ENCODE data around the gene TMEM19.

Gene TMEM19

GRCh38 chr12:71665090-71665463, 20.8 kb upstream of the TMEM19 start:
- peak overlapping the region; percentile 89 for H3K9ac ChIP-seq (ENCODE audit: insufficient read length, low read depth)
- H3K4me3 ChIP-seq (ENCODE audit: insufficient read length, low read depth) = peak overlapping the region; percentile 83
- H3K9me3 ChIP-seq (ENCODE audit: insufficient read depth, low read length) = no peaks in the 10 kb centered on the region
- no peaks in the 10 kb centered on the region for H3K4me1 ChIP-seq (ENCODE audit: insufficient read depth, insufficient read length)
- H3K27me3 ChIP-seq (ENCODE audit: insufficient read depth, insufficient read length) = no peaks in the 10 kb centered on the region
- TF ChIP-seq ZNF274 (IDR thresholded peaks at IDR 0.05; ENCODE audit: low read depth, low read length) = no peak
- TF ChIP-seq YY1 (IDR thresholded peaks at IDR 0.05; ENCODE audit: insufficient read depth, insufficient read length) = no peak
- TF ChIP-seq SUZ12 (IDR thresholded peaks at IDR 0.05; ENCODE audit: extremely low read depth, insufficient read depth, insufficient read length) = no peak
- H3K36me3 ChIP-seq (ENCODE audit: insufficient read depth, insufficient read length, low read length) = peaks cover 25% of the 10 kb centered on the region
- no peak for DNase-seq (ENCODE audit: low read depth, low spot score)

GRCh38 chr12:71666259-71666658, 19.6 kb upstream of the TMEM19 start:
- H3K4me3 ChIP-seq (ENCODE audit: insufficient read length, low read depth) = no peak overlapping the region
- DNase-seq (ENCODE audit: low read depth, low spot score) = no peak

GRCh38 chr12:71671311-71671710, 14.6 kb upstream of the TMEM19 start:
- no peak overlapping the region for H3K4me3 ChIP-seq (ENCODE audit: insufficient read length, low read depth)
- TF ChIP-seq ZNF274 (IDR thresholded peaks at IDR 0.05; ENCODE audit: low read depth, low read length) = no peak
- no peak for TF ChIP-seq SUZ12 (IDR thresholded peaks at IDR 0.05; ENCODE audit: extremely low read depth, insufficient read depth, insufficient read length)
- TF ChIP-seq YY1 (IDR thresholded peaks at IDR 0.05; ENCODE audit: insufficient read depth, insufficient read length) = no peak
- peaks cover 4% of the 10 kb centered on the region for H3K36me3 ChIP-seq (ENCODE audit: insufficient read depth, insufficient read length, low read length)
- H3K9ac ChIP-seq (ENCODE audit: insufficient read length, low read depth) = no peak overlapping the region
- H3K27me3 ChIP-seq (ENCODE audit: insufficient read depth, insufficient read length) = no peaks in the 10 kb centered on the region
- no peak for DNase-seq (ENCODE audit: low read depth, low spot score)
- no peaks in the 10 kb centered on the region for H3K4me1 ChIP-seq (ENCODE audit: insufficient read depth, insufficient read length)
- no peaks in the 10 kb centered on the region for H3K9me3 ChIP-seq (ENCODE audit: insufficient read depth, low read length)

More at GRCh38 chr12:71666259-71666658, 19.6 kb upstream of the TMEM19 start:
- Histone ChIP-seq H3K36me3 (ENCODE audit: insufficient read depth, insufficient read length, low read length) (peaks cover 18% of the 10 kb centered on the region), H3K9me3 (ENCODE audit: insufficient read depth, low read length) (no peaks in the 10 kb centered on the region), H3K27me3 (ENCODE audit: insufficient read depth, insufficient read length) (no peaks in the 10 kb centered on the region), H3K4me1 (ENCODE audit: insufficient read depth, insufficient read length) (no peaks in the 10 kb centered on the region), H3K9ac (ENCODE audit: insufficient read length, low read depth) (no peak overlapping the region)
- TF ChIP-seq ZNF274 (IDR thresholded peaks at IDR 0.05; ENCODE audit: low read depth, low read length) (no peak), YY1 (IDR thresholded peaks at IDR 0.05; ENCODE audit: insufficient read depth, insufficient read length) (no peak), SUZ12 (IDR thresholded peaks at IDR 0.05; ENCODE audit: extremely low read depth, insufficient read depth, insufficient read length) (no peak)

- TF ChIP-seq SUZ12 (IDR thresholded peaks at IDR 0.05; ENCODE audit: extremely low read depth, insufficient read depth, insufficient read length) (no peak), ZNF274 (IDR thresholded peaks at IDR 0.05; ENCODE audit: low read depth, low read length) (no peak), YY1 (IDR thresholded peaks at IDR 0.05; ENCODE audit: insufficient read depth, insufficient read length) (no peak)
- H3K36me3 ChIP-seq (ENCODE audit: insufficient read depth, insufficient read length, low read length) = peaks cover 3% of the 10 kb centered on the region
- no peak overlapping the region for H3K4me3 ChIP-seq (ENCODE audit: insufficient read length, low read depth)
- no peak for DNase-seq (ENCODE audit: low read depth, low spot score)
- H3K27me3 ChIP-seq (ENCODE audit: insufficient read depth, insufficient read length) = no peaks in the 10 kb centered on the region
- no peaks in the 10 kb centered on the region for H3K4me1 ChIP-seq (ENCODE audit: insufficient read depth, insufficient read length)
- no peaks in the 10 kb centered on the region for H3K9me3 ChIP-seq (ENCODE audit: insufficient read depth, low read length)
- H3K9ac ChIP-seq (ENCODE audit: insufficient read length, low read depth) = no peak overlapping the region
These were observed 14.1 kb upstream of the TMEM19 start for GRCh38 chr12:71671816-71672215.

GRCh38 chr12:71682466-71682865, 3.4 kb upstream of the TMEM19 start:
- no peak for DNase-seq (ENCODE audit: low read depth, low spot score)
- Histone ChIP-seq H3K27me3 (ENCODE audit: insufficient read depth, insufficient read length) (no peaks in the 10 kb centered on the region), H3K4me1 (ENCODE audit: insufficient read depth, insufficient read length) (no peaks in the 10 kb centered on the region), H3K36me3 (ENCODE audit: insufficient read depth, insufficient read length, low read length) (no peaks in the 10 kb centered on the region), H3K4me3 (ENCODE audit: insufficient read length, low read depth) (no peak overlapping the region), H3K9me3 (ENCODE audit: insufficient read depth, low read length) (no peaks in the 10 kb centered on the region), H3K9ac (ENCODE audit: insufficient read length, low read depth) (no peak overlapping the region)
- no peak for TF ChIP-seq ZNF274 (IDR thresholded peaks at IDR 0.05; ENCODE audit: low read depth, low read length)
- TF ChIP-seq YY1 (IDR thresholded peaks at IDR 0.05; ENCODE audit: insufficient read depth, insufficient read length) = no peak
- no peak for TF ChIP-seq SUZ12 (IDR thresholded peaks at IDR 0.05; ENCODE audit: extremely low read depth, insufficient read depth, insufficient read length)

GRCh38 chr12:71683633-71684032, 2.2 kb upstream of the TMEM19 start:
- no peaks in the 10 kb centered on the region for H3K9me3 ChIP-seq (ENCODE audit: insufficient read depth, low read length)
- no peaks in the 10 kb centered on the region for H3K27me3 ChIP-seq (ENCODE audit: insufficient read depth, insufficient read length)
- no peaks in the 10 kb centered on the region for H3K36me3 ChIP-seq (ENCODE audit: insufficient read depth, insufficient read length, low read length)
- no peak for TF ChIP-seq ZNF274 (IDR thresholded peaks at IDR 0.05; ENCODE audit: low read depth, low read length)
- H3K4me1 ChIP-seq (ENCODE audit: insufficient read depth, insufficient read length) = no peaks in the 10 kb centered on the region
- no peak overlapping the region for H3K9ac ChIP-seq (ENCODE audit: insufficient read length, low read depth)
- no peak overlapping the region for H3K4me3 ChIP-seq (ENCODE audit: insufficient read length, low read depth)
- DNase-seq (ENCODE audit: low read depth, low spot score) = no peak

GRCh38 chr12:71684081-71684480, 1.8 kb upstream of the TMEM19 start:
- H3K4me1 ChIP-seq (ENCODE audit: insufficient read depth, insufficient read length) = no peaks in the 10 kb centered on the region
- DNase-seq (ENCODE audit: low read depth, low spot score) = no peak
- TF ChIP-seq ZNF274 (IDR thresholded peaks at IDR 0.05; ENCODE audit: low read depth, low read length) = no peak
- no peak for TF ChIP-seq YY1 (IDR thresholded peaks at IDR 0.05; ENCODE audit: insufficient read depth, insufficient read length)
- no peak for TF ChIP-seq SUZ12 (IDR thresholded peaks at IDR 0.05; ENCODE audit: extremely low read depth, insufficient read depth, insufficient read length)
- H3K27me3 ChIP-seq (ENCODE audit: insufficient read depth, insufficient read length) = no peaks in the 10 kb centered on the region
- no peaks in the 10 kb centered on the region for H3K36me3 ChIP-seq (ENCODE audit: insufficient read depth, insufficient read length, low read length)
- H3K9ac ChIP-seq (ENCODE audit: insufficient read length, low read depth) = no peak overlapping the region
- no peak overlapping the region for H3K4me3 ChIP-seq (ENCODE audit: insufficient read length, low read depth)
- H3K9me3 ChIP-seq (ENCODE audit: insufficient read depth, low read length) = no peaks in the 10 kb centered on the region

Data from NT2/D1 (cell line).